WERI-Rb-1 (cell line): ENCODE data around the gene ACBD5.
"Not testable (repeated sequence)": the region's sequence is repeated elsewhere in the genome, so short reads cannot be mapped to it uniquely, and the experiment has no call there.

ENCODE experiments used
- DNase-seq: peaks from one replicate; pipeline ENCODE4 v3.0.0-alpha.2; 2020
- H3K27ac ChIP-seq: fragments of 250-450 bp; sonication (Bioruptor Pico); 2 replicates; pipeline ENCODE4 v1.5.1; 2020; ENCODE audit warnings: mild to moderate bottlenecking, moderate library complexity
- H3K27me3 ChIP-seq: fragments of 250-450 bp; sonication (Bioruptor Pico); 2 replicates; pipeline ENCODE4 v1.5.1; 2021; ENCODE audit warnings: mild to moderate bottlenecking, low read depth, moderate library complexity; ENCODE audit not compliant: insufficient read depth, severe bottlenecking
- H3K36me3 ChIP-seq: fragments of 250-450 bp; sonication (Bioruptor Pico); 2 replicates; pipeline ENCODE4 v1.5.1; 2020; ENCODE audit warnings: mild to moderate bottlenecking, moderate library complexity
- H3K4me3 ChIP-seq: 2 replicates; pipeline ENCODE4 v1.5.1; 2011; ENCODE audit warnings: low read depth, mild to moderate bottlenecking, control low read depth, low read length
- H3K9me3 ChIP-seq: fragments of 250-450 bp; sonication (Bioruptor Pico); 2 replicates; pipeline ENCODE4 v1.5.1; 2021; ENCODE audit warnings: mild to moderate bottlenecking, moderate library complexity; ENCODE audit not compliant: severe bottlenecking
- CTCF ChIP-seq: IDR thresholded peaks from 2 replicates; pipeline ENCODE4 v1.5.1; 2011; ENCODE audit warnings: low read depth, mild to moderate bottlenecking, control low read depth, inconsistent platforms, low read length

Gene ACBD5

GRCh38 chr10:27242473-27242950, 1.9 kb upstream of the ACBD5 start:
- no peaks in the 10 kb centered on the region for H3K9me3 ChIP-seq
- TF ChIP-seq CTCF = no peak
- DNase-seq = no peak
- no peaks in the 10 kb centered on the region for H3K27me3 ChIP-seq
- peak overlapping the region; percentile 77 for H3K27ac ChIP-seq
- H3K36me3 ChIP-seq = no peaks in the 10 kb centered on the region
- peak overlapping the region; percentile 80 for H3K4me3 ChIP-seq

- TF ChIP-seq CTCF = peak; percentile 29; the same call in 1 of the 2 replicates
- DNase-seq = peak; percentile 84
Observed at GRCh38 chr10:27241652-27242472, 1.3 kb upstream of the ACBD5 start.

GRCh38 chr10:27241010-27241651, 534 bp upstream of the ACBD5 start:
- peak overlapping the region; percentile 77 for H3K27ac ChIP-seq

More at GRCh38 chr10:27241652-27242472, 1.3 kb upstream of the ACBD5 start:
- H3K36me3 ChIP-seq = no peaks in the 10 kb centered on the region
- H3K4me3 ChIP-seq = peak overlapping the region; percentile 80
- no peaks in the 10 kb centered on the region for H3K9me3 ChIP-seq
- no peaks in the 10 kb centered on the region for H3K27me3 ChIP-seq
- peak overlapping the region; percentile 77 for H3K27ac ChIP-seq

GRCh38 chr10:27237531-27237930, 3.1 kb downstream of the ACBD5 start:
- H3K27ac ChIP-seq, DNase-seq, H3K36me3 ChIP-seq, H3K27me3 ChIP-seq, H3K9me3 ChIP-seq, H3K4me3 ChIP-seq: not testable (repeated sequence)

More at GRCh38 chr10:27241010-27241651, 534 bp upstream of the ACBD5 start:
- TF ChIP-seq CTCF = no peak
- Histone ChIP-seq H3K27me3 (no peaks in the 10 kb centered on the region), H3K9me3 (no peaks in the 10 kb centered on the region), H3K4me3 (peak overlapping the region; percentile 80), H3K36me3 (no peaks in the 10 kb centered on the region)
- no peak for DNase-seq

GRCh38 chr10:27236589-27237128, 3.9 kb downstream of the ACBD5 start:
- not testable (repeated sequence) for H3K27me3 ChIP-seq, DNase-seq, H3K4me3 ChIP-seq, H3K9me3 ChIP-seq, H3K36me3 ChIP-seq, H3K27ac ChIP-seq

- TF ChIP-seq CTCF = no peak
- Histone ChIP-seq H3K36me3 (no peaks in the 10 kb centered on the region), H3K9me3 (no peaks in the 10 kb centered on the region), H3K27ac (no peak overlapping the region), H3K27me3 (no peaks in the 10 kb centered on the region), H3K4me3 (no peak overlapping the region)
- DNase-seq = no peak
Observed at GRCh38 chr10:27235706-27236105, 4.9 kb downstream of the ACBD5 start.
